Left colon (tissue), 2 donors: Measurements from ENCODE around the gene HOTAIR. TPM values are rescaled to one million over a fixed set of nuclear protein-coding genes. Genes with fewer than 3 reads are reported as not detected.

Experiments
- ATAC-seq: fragments of 200-7000 bp; cut with Tn5 transposase; one replicate; pipeline ENCODE4 v1.9.1; 2020; ENCODE audit warnings: mild to moderate bottlenecking, moderate library complexity
- DNase-seq, 2 donors: peaks; one replicate each; pipeline ENCODE4 v3.0.0-alpha.2; 2020
- intact Hi-C, 2 donors: fragments of 100-400 bp; cut with DNase I in 1 of 2; cut with micrococcal nuclease in 1 of 2; formaldehyde crosslinking; loops; one replicate each; pipeline versions ENCODE4 v1.11.2 to v1.14.0; 2022; cut with DNase I, micrococcal nuclease
- total RNA-seq, 2 donors: library from RNA; stranded (reverse); fragmentation: NEBNext Ultra II Directional; extraction: Animal tissue kit (Norgen Biotek cat#: 25700); gene quantifications; one replicate each; pipeline ENCODE4 v1.2.1, GENCODE V29; 2021
- donor health status: DM: no; HTN: no; CAD: no.
- donor health status: DM: yes; HTN: yes; CAD: no.

The HOTAIR gene
- total RNA-seq, 2 donors from 2014 or later: not detected

DNA sequence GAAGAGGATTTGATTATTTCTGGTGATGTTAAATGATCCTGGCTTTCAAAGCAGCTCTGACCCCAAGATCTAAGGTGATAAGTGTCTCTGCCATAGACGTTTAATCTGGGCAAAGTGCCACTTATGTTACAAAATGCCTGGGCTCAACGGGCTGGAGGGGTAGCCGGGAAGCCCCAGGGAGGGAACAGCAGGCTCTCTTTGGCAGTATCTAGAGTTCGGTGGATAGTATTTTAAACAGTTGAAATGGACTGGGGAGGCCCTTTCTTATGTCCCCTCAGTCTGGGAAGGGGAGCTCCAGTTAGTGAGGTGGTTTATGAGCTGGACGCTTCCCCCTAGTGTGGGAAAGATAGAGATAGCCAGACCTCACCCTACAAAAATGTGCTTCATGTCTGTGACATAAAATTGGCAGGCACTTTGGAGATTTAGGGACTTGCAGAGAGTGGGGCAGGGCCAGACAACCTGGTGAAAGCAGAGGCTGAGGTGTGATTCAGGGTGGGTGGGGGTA is 7.3 kb downstream of the HOTAIR start:
- DNase-seq: no peak
- ATAC-seq: no peak
- intact Hi-C loops: no loop called here

DNA sequence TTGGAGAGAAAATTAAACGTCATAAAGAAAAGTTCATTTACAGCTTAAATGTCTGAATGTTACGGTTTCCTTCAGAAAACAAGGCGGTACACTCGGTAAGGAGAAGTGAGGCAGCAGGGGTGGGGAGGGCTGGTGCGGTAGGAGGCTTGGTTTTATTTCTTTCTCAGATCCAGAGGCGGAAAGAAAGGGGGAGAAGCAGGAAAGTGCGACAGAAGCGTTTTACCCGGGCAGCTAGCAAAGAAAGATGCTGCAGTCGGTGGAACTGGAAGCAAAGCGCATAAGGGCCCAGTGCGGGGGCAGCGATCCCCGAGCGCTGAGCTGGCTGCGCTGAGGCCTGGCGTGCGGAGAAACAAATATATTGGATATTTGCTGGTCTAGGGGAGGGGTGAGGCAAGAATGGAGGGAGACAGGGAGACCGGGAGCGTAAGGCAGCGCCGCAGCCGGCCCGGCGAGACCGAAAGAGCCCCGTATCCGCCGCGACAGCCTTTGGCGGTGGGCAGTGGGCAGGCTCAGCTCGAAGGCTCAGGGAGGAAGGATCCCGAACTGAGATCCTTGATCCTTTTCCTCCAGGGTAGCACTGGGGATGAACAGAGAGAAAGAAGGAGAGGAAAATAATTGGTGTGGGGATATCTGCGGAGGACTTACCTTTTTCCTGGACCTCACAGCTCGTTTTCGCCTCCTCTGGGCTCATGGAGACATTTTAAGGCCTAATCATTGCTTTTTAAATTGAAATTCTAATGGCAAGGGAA is 8.2 kb downstream of the HOTAIR start:
- ATAC-seq: no peak
- no peak for DNase-seq
- intact Hi-C loops: no loop called here

DNA sequence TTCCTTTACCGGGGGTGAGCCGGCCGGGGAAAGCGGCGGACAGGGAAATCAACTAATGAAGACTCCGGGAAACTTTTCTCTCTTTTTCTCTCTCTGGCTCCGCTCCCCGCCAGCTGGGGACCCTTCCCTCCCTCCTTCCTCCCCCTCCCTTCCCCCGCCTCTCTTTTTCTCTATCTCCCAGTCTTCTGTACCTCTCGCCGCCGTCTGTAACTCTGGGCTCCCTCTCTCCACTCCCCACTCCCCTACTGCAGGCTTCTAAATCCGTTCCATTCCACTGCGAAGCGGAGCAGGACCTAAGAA is 8.7 kb downstream of the HOTAIR start:
- ATAC-seq: no peak
- intact Hi-C loops: no loop called here
- DNase-seq: no peak

DNA sequence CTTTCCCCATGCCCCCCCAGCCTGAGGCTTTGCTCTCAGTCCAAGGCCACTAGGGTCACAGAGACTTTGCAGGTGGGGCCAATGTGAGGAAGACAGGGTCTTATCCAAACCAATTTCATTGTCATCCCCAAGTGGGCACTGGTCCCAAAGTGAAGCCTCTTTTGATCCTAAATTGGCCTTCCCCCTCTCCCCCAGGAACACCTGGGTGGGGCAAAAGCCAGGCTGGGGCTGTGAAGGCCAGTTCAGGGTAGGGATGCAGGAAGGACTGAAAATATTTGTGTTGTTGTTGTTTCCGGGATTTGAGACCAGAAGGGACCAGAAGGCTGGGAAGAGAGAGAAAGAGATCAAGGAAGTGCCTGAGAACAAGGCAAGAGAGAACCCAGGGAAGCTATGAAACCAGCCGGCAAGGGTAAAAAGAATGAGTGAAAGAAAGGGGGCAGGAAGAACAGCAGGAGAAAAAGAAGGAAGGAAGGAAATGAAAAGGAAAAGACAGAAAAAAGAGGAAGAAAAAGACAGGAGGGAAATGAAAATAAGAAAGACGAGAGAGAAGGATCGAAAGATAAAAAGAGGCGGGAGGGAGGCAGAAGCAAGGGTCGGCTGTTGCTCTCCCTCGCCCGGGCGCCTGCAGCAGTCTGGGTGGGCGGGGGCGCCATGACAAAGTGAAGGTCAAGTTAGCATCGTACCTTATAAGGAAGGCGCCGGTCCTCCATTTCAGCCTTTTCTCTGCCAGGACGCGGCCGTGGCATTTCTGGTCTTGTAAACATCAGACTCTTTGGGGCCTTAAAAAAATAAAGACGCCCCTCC is 9.3 kb downstream of the HOTAIR start:
- intact Hi-C loops: no loop called here
- DNase-seq: no peak
- ATAC-seq: no peak

DNA sequence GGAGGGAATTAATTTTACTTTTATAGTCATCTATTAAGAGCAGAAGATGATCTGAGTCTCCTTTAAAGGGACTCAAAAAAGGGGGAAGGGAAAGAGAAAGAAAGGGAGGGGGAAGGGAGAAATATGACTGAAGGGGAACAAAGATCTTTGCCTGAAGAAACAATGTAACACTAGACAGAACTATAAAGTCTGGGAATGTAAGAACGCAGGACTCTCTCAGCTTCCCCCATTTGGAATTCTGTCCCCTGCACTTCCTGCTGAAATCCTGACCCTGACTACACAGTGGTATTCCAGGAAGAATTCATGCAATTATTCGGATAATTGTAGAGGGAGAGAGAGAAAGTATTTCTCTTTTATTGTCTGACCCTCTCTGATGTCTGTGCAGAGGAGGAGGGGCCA is 10.4 kb downstream of the HOTAIR start:
- ATAC-seq (no peak), DNase-seq (no peak)

DNA sequence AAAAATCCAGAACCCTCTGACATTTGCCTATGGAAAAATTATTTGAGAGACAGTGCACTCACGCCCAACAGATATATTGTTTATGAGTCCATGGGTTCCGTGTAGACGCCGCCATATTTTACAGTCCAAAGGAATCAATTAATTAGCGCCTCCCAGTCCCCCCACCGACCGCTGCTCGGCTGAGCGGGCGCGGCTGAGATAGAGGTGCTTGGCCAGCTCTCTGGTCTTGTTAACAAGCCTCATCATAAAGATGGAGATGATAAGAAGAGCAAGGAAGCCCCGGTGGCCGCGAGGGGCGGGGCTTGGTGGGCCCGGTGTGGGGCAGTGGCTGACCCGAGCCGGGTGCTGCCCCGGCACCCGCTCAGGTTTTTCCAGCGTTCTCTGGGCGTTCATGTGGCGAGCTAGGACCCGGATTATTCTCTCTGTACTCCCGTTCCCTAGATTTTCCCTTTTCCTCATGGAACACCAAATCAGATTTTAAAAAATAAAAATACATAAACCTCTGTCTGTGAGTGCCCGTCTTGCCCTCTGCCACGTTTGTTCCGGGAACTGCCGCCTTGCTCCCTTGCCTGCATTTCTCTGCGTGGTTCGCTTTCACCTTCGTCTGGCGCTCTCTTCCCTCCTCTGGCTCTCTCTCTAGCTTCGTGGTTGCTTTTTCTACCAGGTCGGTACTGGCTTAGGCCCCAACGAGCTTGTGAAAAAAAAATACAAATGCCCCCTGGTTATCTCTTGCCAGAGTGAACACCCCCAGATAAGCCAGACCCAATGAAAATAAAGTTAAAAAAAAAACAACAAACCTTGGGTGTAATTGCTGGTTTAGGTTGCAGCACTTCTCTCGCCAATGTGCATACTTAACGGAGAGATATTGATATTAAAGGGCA is 11.1 kb downstream of the HOTAIR start:
- intact Hi-C loops: no loop called here
- no peak for ATAC-seq
- no peak for DNase-seq

More for the DNA sequence above, 10.4 kb downstream of the HOTAIR start:
- intact Hi-C loops: no loop called here

DNA sequence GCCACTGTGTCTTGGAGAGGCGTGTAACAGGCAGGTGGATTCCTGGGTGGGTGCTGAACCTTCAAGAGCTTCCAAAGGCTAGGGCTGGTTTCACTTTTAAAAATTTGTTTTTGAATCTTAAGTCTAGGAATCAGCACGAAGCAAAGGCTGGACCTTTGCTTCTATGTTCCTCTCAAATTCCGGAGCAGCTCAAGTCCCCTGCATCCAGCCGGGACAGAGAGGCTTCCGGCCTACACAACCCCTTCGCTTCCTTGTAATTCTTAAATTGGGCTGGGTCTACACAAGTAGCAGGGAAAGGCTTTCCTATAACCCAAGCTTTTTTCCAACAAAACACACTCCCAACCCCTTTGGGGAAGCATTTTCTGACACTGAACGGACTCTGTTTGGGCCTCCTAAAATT is 11.7 kb downstream of the HOTAIR start:
- intact Hi-C loops: no loop called here
- ATAC-seq: no peak
- no peak for DNase-seq

DNA sequence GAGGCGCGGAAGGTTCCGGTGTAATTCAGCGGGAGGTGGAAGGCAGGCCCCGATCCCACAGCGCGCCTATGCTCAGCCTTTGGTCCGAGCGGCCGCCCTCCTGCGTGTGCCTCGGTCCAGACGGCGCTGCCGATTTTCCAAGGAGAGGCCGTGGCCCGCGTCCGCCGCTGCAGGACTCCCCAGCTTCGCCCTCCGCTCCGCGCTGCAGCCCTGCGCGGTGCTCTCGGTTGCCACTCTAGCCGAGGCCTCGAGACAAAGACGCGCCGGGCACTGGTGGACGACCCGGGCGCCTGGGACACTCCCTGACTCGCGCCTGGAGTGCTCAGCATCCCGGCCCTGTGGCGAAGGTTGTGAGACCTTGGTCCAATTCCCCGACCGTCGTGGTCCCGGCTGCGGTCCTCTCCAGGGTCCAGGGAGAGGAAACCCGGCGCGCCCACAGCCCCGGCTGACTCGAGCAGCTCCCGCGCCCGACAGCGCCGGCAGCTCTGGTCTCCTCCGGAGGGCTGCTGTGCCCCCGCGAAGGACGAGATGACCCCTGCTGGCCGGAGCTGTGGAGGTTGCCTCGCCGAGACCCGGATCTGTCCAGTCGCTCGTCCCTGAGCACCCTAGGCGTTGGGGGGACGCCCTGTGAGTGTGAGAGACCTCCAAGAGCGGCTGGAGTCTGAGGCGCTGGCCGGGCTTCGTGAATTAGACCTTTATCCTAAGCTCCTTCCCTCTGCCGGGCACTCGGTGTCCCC is 13.6 kb downstream of the HOTAIR start:
- ATAC-seq (no peak), DNase-seq (no peak)
- intact Hi-C loops: no loop called here

DNA sequence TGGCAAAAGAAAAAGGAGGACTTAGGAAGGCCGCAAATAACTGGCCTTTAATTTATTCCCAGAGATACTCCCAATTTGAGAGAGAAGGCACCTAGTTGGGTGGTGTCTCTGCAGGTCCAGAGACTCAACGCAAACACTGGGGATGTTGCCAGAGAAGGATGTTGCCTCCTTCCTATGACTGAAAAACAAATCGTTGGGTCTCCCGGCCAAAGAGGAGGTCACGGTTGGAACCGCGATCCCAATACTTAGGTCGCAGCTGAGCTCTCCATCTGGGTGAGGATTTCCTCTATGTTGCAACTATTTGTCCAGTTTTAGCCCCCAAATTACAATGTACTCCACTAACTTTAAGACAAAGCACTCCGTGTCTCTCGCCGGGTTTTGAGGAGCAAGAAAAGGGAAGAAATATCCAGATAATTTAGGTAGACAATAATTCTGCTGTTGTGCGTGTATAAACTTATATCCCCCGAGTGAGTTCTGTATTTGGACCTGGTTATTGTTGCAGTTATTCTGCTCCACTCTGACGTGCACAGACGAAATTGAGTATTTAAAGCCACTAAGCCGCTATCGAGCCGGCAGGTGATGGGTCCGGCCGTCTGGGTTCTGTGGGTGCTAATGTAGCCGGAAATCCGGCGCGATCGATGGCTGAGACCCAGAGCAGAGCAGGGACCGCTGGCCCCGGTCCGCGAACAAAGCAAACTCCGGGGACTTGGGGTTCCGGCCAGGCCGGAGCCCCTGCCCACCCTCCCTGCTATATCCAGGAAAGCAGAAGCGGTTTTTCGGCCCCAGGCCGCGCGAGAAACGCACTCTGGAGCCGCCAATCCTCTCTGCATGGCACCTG is 14.3 kb downstream of the HOTAIR start:
- intact Hi-C loops: no loop called here
- ATAC-seq (no peak), DNase-seq (no peak)

DNA sequence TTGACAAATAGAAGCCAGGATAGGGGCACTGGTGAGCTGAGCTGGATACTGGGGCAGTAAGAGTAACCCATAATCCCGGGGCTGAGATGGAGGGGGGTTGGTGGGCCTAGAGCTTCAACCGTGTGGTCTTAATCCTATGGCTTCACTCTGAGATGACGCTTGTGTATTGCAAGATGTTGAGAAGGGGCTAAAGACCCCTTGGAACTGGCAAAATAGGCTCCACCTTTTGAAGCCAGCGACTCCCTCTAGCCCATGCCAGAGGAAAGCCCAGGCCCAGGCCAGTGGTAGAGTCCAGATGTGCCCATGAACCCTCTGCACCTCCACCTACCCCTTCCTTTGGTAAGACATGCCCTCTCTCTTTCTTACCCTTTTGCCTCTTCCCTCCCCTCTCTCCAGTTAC is 15.4 kb downstream of the HOTAIR start:
- DNase-seq: no peak
- intact Hi-C loops: no loop called here
- ATAC-seq: no peak

DNA sequence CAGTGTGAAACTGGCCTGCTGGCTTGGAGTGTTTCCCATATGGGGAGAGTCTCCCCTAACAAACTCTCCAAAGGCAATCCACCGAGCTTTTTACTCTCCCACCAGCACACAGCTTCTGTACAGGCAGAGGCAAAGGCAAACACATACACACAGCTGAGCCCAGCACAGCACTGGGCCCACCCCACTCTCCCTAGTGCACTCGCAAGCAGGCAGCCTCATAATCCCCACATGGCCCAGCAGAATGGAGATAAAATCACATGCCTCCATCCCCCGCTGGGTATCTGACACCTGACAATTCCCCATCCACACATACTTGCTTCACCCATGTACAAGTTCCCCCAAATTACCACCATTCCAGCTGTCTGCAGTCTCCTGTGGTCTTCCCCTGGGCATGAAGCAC is 16.6 kb downstream of the HOTAIR start:
- ATAC-seq (no peak), DNase-seq (no peak)
- intact Hi-C loops: no loop called here

DNA sequence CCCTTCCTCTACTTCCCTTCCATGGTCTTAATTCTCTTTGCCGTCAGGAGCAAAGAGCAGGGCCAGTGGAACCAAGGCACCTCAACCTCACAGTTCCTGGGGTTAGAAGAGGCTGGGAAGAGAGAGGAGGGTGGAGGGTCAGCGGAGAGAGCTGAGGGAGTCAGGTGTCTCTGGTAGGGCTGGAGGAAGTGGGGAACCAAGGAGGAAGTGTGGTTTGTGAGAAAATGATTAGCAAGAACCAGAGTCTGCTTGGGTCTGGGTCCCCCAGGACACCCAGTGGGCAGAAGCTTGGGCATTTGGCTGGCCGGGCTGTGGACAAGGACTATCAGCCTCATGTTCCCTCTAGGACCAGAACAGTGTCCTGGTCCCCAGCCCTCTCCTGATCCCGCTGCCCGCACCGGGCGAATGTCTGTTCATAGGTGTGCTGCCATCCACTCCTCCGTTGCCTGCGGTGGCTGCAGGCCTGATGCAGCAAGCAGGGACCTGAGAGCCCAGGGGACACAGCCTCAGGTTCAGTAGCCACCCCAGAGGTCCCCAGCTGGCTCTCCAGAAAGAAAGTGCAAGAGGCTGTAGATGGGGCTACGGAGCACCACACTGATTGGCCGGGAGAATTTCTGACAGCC is 17.7 kb downstream of the HOTAIR start:
- DNase-seq (no peak), ATAC-seq (no peak)
- intact Hi-C loops: no loop called here

DNA sequence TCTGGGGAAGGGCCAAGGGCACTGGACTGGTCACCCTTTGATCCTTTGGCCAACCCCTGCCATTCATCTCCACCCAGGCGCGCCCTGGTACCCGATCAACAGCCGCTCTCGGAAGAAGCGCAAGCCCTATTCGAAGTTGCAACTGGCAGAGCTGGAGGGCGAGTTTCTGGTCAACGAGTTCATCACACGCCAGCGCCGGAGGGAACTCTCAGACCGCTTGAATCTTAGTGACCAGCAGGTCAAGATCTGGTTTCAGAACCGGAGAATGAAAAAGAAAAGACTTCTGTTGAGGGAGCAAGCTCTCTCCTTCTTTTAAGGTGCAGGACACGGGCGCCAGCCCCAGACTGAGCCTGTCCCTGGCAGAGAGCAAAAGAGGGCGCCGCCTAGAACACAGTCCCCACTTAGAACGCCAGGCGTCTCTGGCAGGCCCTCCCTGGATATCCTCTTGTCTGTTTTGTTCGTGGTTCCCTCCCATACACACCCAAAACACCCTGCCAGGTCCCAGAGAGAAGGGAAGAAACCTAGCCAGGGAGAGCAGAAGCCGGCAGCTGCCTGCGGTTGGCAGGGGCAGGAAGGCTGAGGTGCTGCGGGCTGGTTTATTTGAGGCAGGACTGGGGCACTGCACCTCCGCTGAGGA is 18.4 kb downstream of the HOTAIR start:
- ATAC-seq (no peak), DNase-seq (no peak)
- intact Hi-C loops: no loop called here

DNA sequence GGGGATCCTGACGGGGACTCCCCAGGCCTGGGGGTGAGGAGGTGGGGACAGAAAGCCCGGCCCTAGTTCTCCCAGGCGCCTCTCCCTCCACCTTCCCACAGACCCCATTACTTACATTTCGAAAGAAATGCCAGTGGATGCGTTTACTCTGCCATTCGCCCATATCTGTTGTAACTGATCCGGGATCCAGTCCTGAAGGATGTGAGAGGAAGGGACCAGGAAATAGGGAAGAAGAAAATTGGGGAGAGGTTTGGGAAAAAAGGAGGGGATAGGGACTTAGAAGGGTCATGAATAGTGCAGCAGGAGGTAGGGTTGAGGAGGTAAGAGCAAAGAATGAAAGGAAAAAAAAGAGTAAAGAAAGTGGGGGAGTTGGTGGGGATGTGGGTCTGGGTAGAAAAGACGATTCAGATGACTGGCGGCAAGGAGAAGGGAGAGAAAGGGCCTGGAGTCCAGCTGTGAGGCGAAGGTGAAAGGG is 18.9 kb downstream of the HOTAIR start:
- no peak for ATAC-seq
- intact Hi-C loops: no loop called here
- DNase-seq: no peak

DNA sequence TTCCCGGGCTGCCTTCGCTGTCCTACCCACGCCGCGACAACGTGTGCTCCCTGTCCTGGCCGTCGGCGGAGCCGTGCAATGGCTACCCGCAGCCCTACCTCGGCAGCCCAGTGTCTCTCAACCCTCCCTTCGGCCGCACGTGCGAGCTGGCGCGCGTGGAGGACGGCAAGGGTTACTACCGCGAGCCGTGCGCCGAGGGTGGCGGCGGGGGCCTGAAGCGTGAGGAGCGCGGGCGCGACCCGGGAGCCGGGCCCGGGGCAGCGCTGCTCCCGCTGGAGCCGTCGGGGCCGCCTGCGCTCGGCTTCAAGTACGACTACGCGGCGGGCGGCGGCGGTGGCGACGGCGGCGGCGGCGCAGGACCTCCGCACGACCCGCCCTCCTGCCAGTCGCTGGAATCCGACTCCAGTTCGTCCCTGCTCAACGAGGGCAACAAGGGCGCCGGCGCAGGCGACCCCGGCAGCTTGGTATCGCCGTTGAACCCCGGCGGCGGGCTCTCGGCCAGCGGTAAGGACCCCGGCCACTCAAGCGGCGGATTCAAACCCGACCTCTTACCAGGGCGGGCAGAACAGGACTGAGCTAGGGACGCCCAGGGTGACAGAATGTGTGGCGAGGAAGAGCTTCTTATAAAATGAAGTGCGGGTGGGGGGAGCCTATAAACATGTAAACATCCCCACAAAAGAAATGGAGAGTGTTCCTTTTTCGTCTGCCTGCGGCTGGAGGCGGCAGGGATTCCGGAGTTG is 19.5 kb downstream of the HOTAIR start:
- no peak for ATAC-seq
- intact Hi-C loops: no loop called here

DNA sequence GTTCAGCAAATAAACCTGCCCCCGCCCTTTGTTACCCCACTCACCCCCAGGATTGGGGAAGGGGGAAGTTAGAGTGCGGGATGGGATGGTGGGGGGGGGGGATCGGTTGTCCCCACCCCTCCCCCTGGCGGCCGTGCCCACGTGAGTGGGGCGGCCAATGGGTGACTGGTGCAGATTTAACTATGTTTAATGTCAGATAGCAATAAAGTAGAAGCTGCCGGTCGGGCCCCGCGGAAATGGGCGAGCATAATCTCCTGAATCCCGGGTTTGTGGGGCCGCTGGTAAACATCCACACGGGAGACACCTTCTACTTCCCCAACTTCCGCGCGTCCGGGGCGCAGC is 20.1 kb downstream of the HOTAIR start, which contains the start of gene HOXC12:
TSS of gene HOXC12 (plus strand) at position 210 of the 342 bp plus-strand sequence. CDS start at position 237, 27 bp downstream.
- intact Hi-C loops: no loop called here
- no peak for DNase-seq
- no peak for ATAC-seq

More for the DNA sequence above, 19.5 kb downstream of the HOTAIR start:
- no peak for DNase-seq
